Measurements from ENCODE around the gene ERCC5. TPM values are rescaled to one million over a fixed set of nuclear protein-coding genes. Genes with fewer than 3 reads are reported as not detected.

ERCC5 gene
- total and polyA plus RNA-seq, 2 of the 8 experiments (the other 6 are each of a cell fraction or from before 2014, with no cell fraction given): 3.8 to 24.4 TPM

GRCh38 chr13:102815788-102816187 lies 30.0 kb upstream of the ERCC5 start:
- FAIRE-seq: no peak
- POLR2A ChIA-PET (ENCODE audit: partially characterized antibody): no interaction called here
- TF ChIP-seq TBP (IDR thresholded peaks at IDR 0.05; ENCODE audit: low read depth, low read length) (no peak), POU5F1 (IDR thresholded peaks at IDR 0.05; ENCODE audit: low read depth, low read length) (no peak), ZNF274 (IDR thresholded peaks at IDR 0.05; ENCODE audit: borderline replicate concordance, extremely low read depth, low read length) (no peak), NANOG (IDR thresholded peaks at IDR 0.05; ENCODE audit: insufficient read depth, low read depth, low read length, poor library complexity, severe bottlenecking) (no peak), KDM4A (IDR thresholded peaks at IDR 0.05; ENCODE audit: low read depth, low read length, severe bottlenecking) (no peak), TAF1 (IDR thresholded peaks at IDR 0.05; ENCODE audit: low read depth, low read length) (no peak), JUN (IDR thresholded peaks at IDR 0.05; ENCODE audit: low read depth, low read length) (no peak), CHD2 (IDR thresholded peaks at IDR 0.05; ENCODE audit: low read length) (no peak), KDM1A (IDR thresholded peaks at IDR 0.05; ENCODE audit: borderline replicate concordance, low read length) (no peak), RFX5 (IDR thresholded peaks at IDR 0.05; ENCODE audit: borderline replicate concordance, low read depth, low read length) (no peak), RAD21 (IDR thresholded peaks at IDR 0.05 in 1 of 2, conservative IDR thresholded peaks at IDR 0.05 in 1 of 2; ENCODE audit: low read depth in 2 of 2, low read length in 2 of 2) (no peak), KDM5A (IDR thresholded peaks at IDR 0.05; ENCODE audit: low read length) (no peak), EGR1 (IDR thresholded peaks at IDR 0.05; ENCODE audit: borderline replicate concordance, low read depth, low read length) (no peak), YY1 (IDR thresholded peaks at IDR 0.05; ENCODE audit: low read depth, low read length) (no peak), SP2 (IDR thresholded peaks at IDR 0.05; ENCODE audit: low read length) (no peak), TAF7 (optimal IDR thresholded peaks at IDR 0.05; ENCODE audit: borderline replicate concordance, low read depth, low read length) (no peak)

More at GRCh38 chr13:102815788-102816187, 30.0 kb upstream of the ERCC5 start:
- H3K27me3 ChIP-seq (replicated peaks in 1 of 4; ENCODE audit: control insufficient read depth in 3 of 4, extremely low read depth in 1 of 4, insufficient read depth in 3 of 4, low read length in 3 of 4): no peaks in the 10 kb centered on the region
- WGBS, 2 experiments (ENCODE audit: extremely low coverage in 1 of 2, insufficient coverage in 1 of 2, insufficient read length in 1 of 2, insufficient replicate concordance in 2 of 2, low coverage in 1 of 2, low lambda C conversion rate in 2 of 2, missing lambda C conversion rate in 1 of 2): 93% methylated on average over 5 of the region's 5 CpGs; no CpG with 5 or more reads in 1 of the 2 experiments
- H2BK5ac ChIP-seq (ENCODE audit: low read depth, low read length): no peak overlapping the region
- no peak overlapping the region for H2AFZ ChIP-seq (ENCODE audit: low read length)
- no peak overlapping the region for H2BK120ac ChIP-seq (replicated peaks; ENCODE audit: low read depth, low read length)
- no peak overlapping the region for H3K9ac ChIP-seq (replicated peaks in 1 of 4; ENCODE audit: extremely low read depth in 1 of 4, low read depth in 3 of 4, low read length in 3 of 4)
- no peak overlapping the region for H2BK20ac ChIP-seq (ENCODE audit: low read length)
- H2BK15ac ChIP-seq (ENCODE audit: low read length): no peak overlapping the region
- no peaks in the 10 kb centered on the region for H4K20me1 ChIP-seq (replicated peaks in 1 of 2; ENCODE audit: control insufficient read depth in 1 of 2, insufficient read depth in 2 of 2, low read length in 2 of 2)
- no peaks in the 10 kb centered on the region for H3K4me1 ChIP-seq (replicated peaks in 1 of 4; ENCODE audit: control insufficient read depth in 3 of 4, insufficient read depth in 4 of 4, low read length in 3 of 4)
- no peak overlapping the region for H3K14ac ChIP-seq (ENCODE audit: insufficient read length)
- no peaks in the 10 kb centered on the region for H3K79me2 ChIP-seq (ENCODE audit: control insufficient read depth in 1 of 2, insufficient read depth in 2 of 2, low read length in 2 of 2)
- H3K4me3 ChIP-seq (ENCODE audit: extremely low read depth in 1 of 4, insufficient read depth in 2 of 4, low read depth in 3 of 4, low read length in 4 of 4): no peak overlapping the region
- no peak overlapping the region for H3K4ac ChIP-seq (replicated peaks; ENCODE audit: insufficient read length, low read depth, low read length)
- no peaks in the 10 kb centered on the region for H3K36me3 ChIP-seq (ENCODE audit: control insufficient read depth in 2 of 4, insufficient read depth in 4 of 4, low read length in 3 of 4)
- no peak overlapping the region for H2BK12ac ChIP-seq (ENCODE audit: low read depth, low read length)
- H3K4me2 ChIP-seq (ENCODE audit: insufficient read depth in 1 of 2, low read depth in 2 of 2, low read length in 2 of 2): no peak overlapping the region
- H3K9me3 ChIP-seq (ENCODE audit: insufficient read depth in 2 of 2, low read depth in 1 of 2, low read length in 1 of 2): no peaks in the 10 kb centered on the region
- DNase-seq (ENCODE audit: low read depth in 1 of 2, low spot score in 2 of 2): no peak
- H4K91ac ChIP-seq (replicated peaks; ENCODE audit: insufficient read length, low read length): no peak overlapping the region
- H3K79me1 ChIP-seq (ENCODE audit: low read depth, low read length): no peaks in the 10 kb centered on the region
- peaks cover 2% of the 10 kb centered on the region; the same call in 1 of the 2 replicates for H3K23me2 ChIP-seq (ENCODE audit: low read depth, low read length)
- no peak overlapping the region for H3K18ac ChIP-seq (ENCODE audit: extremely low read depth, low read length)
- no peak overlapping the region for H2AK5ac ChIP-seq (ENCODE audit: low read depth, low read length)
- H3K27ac ChIP-seq (ENCODE audit: low read depth, low read length): no peak overlapping the region
- CTCF ChIA-PET (ENCODE audit: partially characterized antibody): no interaction called here
- no peak overlapping the region for H4K5ac ChIP-seq (ENCODE audit: insufficient read length, low read depth, low read length)
- H3K56ac ChIP-seq (replicated peaks; ENCODE audit: insufficient read length, low read depth, low read length): no peak overlapping the region
- H4K8ac ChIP-seq (ENCODE audit: extremely low read depth, insufficient read depth, low read length): no peak overlapping the region
- H3K23ac ChIP-seq (ENCODE audit: insufficient read length): no peak overlapping the region
